Testis (tissue), 2 donors: ENCODE data around the gene CASP14.

Experiments
- POLR2A ChIP-seq: fragments of 450-650 bp; IDR thresholded peaks from one replicate; pipeline ENCODE4 v1.6.1; 2017; ENCODE audit warnings: antibody characterized with exemption, mild to moderate bottlenecking, moderate library complexity
- TF ChIP-seq, protein P1 (sequence below), 3 experiments: fragments of 450-650 bp in 2 of 3; fragments of 200-600 bp in 1 of 3; sonication (generic) in 1 of 3; IDR thresholded peaks; one replicate each; pipeline ENCODE4 v1.5.1; 2016 to 2019; ENCODE audit warnings: antibody characterized with exemption in 3 of 3, mild to moderate bottlenecking in 2 of 3, moderate library complexity in 1 of 3

DNA sequence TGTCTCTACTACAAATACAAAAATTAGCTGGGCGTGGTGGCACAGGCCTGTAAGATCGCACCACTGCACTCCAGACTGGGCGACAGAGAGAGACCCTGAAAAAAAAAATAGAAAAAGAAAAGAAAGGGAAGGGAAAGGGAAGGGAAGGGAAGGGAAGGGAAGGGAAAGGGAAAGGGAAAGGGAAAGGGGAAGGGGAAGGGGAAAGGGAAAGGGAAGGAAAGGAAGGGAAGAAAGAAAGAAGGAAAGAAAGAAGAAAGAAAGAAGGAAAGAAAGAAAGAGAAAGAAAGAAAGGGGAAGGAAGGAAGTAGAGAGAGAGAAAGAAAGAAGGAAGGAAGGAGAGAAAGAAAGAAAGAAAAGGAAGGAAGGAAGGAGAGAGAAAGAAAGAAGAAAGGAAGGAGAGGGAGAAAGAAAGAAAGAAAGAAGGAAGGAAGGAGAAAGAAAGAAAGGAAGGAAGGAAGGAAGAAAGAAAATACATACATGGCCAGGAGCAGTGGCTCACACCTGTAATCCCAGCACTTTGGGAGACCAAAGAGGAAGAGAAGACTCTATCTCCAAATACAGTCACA is 49.8 kb downstream of the CASP14 start:
- TF ChIP-seq, protein P1, sequence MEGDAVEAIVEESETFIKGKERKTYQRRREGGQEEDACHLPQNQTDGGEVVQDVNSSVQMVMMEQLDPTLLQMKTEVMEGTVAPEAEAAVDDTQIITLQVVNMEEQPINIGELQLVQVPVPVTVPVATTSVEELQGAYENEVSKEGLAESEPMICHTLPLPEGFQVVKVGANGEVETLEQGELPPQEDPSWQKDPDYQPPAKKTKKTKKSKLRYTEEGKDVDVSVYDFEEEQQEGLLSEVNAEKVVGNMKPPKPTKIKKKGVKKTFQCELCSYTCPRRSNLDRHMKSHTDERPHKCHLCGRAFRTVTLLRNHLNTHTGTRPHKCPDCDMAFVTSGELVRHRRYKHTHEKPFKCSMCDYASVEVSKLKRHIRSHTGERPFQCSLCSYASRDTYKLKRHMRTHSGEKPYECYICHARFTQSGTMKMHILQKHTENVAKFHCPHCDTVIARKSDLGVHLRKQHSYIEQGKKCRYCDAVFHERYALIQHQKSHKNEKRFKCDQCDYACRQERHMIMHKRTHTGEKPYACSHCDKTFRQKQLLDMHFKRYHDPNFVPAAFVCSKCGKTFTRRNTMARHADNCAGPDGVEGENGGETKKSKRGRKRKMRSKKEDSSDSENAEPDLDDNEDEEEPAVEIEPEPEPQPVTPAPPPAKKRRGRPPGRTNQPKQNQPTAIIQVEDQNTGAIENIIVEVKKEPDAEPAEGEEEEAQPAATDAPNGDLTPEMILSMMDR (IDR thresholded peaks at IDR 0.05): no peak
- TF ChIP-seq POLR2A: no peak
